Left kidney (tissue), 2 donors: ENCODE data around the gene ARAP1. TPM values are rescaled to one million over a fixed set of nuclear protein-coding genes. Genes with fewer than 3 reads are reported as not detected.

Experiments
- DNase-seq: peaks from one replicate; pipeline ENCODE4 v3.0.0-alpha.2; 2013
- polyA plus RNA-seq: library from polyadenylated mRNA; unstranded; fragments of 120-200 nt; gene quantifications from one replicate; pipeline ENCODE4 v1.2.1, GENCODE V29; 2013; ENCODE audit not compliant: insufficient read length

Gene ARAP1
- polyA plus RNA-seq, 1 donor: 69.2 TPM

- no peak for DNase-seq
These were observed 8.6 kb downstream of the ARAP1 start for GRCh38 chr11:72743321-72744221.

- DNase-seq: no peak
These were observed 9.5 kb downstream of the ARAP1 start for GRCh38 chr11:72742513-72743320.

GRCh38 chr11:72741849-72742512 is 10.2 kb downstream of the ARAP1 start:
- DNase-seq: no peak

GRCh38 chr11:72741429-72741833 is 10.8 kb downstream of the ARAP1 start:
- peak; percentile 34 for DNase-seq

- DNase-seq: no peak
These were observed 11.4 kb downstream of the ARAP1 start for GRCh38 chr11:72740562-72741428.

- DNase-seq: no peak
These were observed 12.2 kb downstream of the ARAP1 start for GRCh38 chr11:72740060-72740424.

- DNase-seq: no peak
These were observed 12.8 kb downstream of the ARAP1 start for GRCh38 chr11:72739240-72740059.

- DNase-seq: no peak
These were observed 13.7 kb downstream of the ARAP1 start for GRCh38 chr11:72738199-72739141.

GRCh38 chr11:72737336-72737735 is 14.9 kb downstream of the ARAP1 start:
- DNase-seq: no peak

- DNase-seq: no peak
These were observed 15.6 kb downstream of the ARAP1 start for GRCh38 chr11:72736452-72737069.

GRCh38 chr11:72735495-72736027 is 16.6 kb downstream of the ARAP1 start:
- no peak for DNase-seq

GRCh38 chr11:72732329-72732728 is 19.9 kb downstream of the ARAP1 start:
- no peak for DNase-seq

GRCh38 chr11:72730737-72731136 is 21.5 kb downstream of the ARAP1 start:
- no peak for DNase-seq

- DNase-seq: no peak
These were observed 22.0 kb downstream of the ARAP1 start for GRCh38 chr11:72730243-72730642.

GRCh38 chr11:72727521-72727920 is 24.7 kb downstream of the ARAP1 start:
- no peak for DNase-seq

GRCh38 chr11:72726266-72727220 is 25.7 kb downstream of the ARAP1 start:
- DNase-seq: no peak

- no peak for DNase-seq
These were observed 26.5 kb downstream of the ARAP1 start for GRCh38 chr11:72725724-72726028.
